DOHH2 (cell line): ENCODE measurements around the gene PKD1.

Experiments used
- H3F3A ChIP-seq: fragments of 200-600 bp; sonication (generic), shearing (Covaris generic); 2 replicates; pipeline ENCODE4 v1.6.0; 2016; ENCODE audit warnings: antibody characterized with exemption, mild to moderate bottlenecking; ENCODE audit not compliant: control insufficient read depth, insufficient read depth
- H3K27ac ChIP-seq: fragments of 200-600 bp; sonication (generic); 2 replicates; pipeline ENCODE4 v1.5.1; 2014; ENCODE audit warnings: low read depth, mild to moderate bottlenecking, low read length, moderate library complexity
- H3K27me3 ChIP-seq: fragments of 200-600 bp; sonication (generic); 2 replicates; pipeline ENCODE4 v1.6.1; 2014; ENCODE audit warnings: mild to moderate bottlenecking, low read length, mixed read lengths; ENCODE audit not compliant: control insufficient read depth
- H3K36me3 ChIP-seq: fragments of 200-600 bp; sonication (generic); 2 replicates; pipeline ENCODE4 v1.6.1; 2014; ENCODE audit warnings: mild to moderate bottlenecking, low read length, moderate library complexity, mixed read lengths; ENCODE audit not compliant: control insufficient read depth
- H3K4me1 ChIP-seq: fragments of 200-600 bp; sonication (generic); 2 replicates; pipeline ENCODE4 v1.6.1; 2014; ENCODE audit warnings: mild to moderate bottlenecking, low read length, mixed read lengths; ENCODE audit not compliant: control insufficient read depth
- H3K4me2 ChIP-seq: fragments of 200-600 bp; sonication (generic); 2 replicates; pipeline ENCODE4 v1.6.0; 2014; ENCODE audit warnings: mild to moderate bottlenecking, low read length, moderate library complexity
- H3K4me3 ChIP-seq: fragments of 200-600 bp; sonication (generic); 2 replicates; pipeline ENCODE4 v1.5.1; 2014; ENCODE audit warnings: mild to moderate bottlenecking, low read length, mixed read lengths
- H3K79me2 ChIP-seq: fragments of 200-600 bp; sonication (generic); 2 replicates; pipeline ENCODE4 v1.6.1; 2014; ENCODE audit warnings: mild to moderate bottlenecking, low read length, mixed read lengths; ENCODE audit not compliant: control insufficient read depth
- H3K9me2 ChIP-seq: fragments of 200-600 bp; sonication (generic); replicated peaks from 2 replicates; pipeline ENCODE4 v1.6.1; 2014; ENCODE audit warnings: mild to moderate bottlenecking, low read length, mixed read lengths; ENCODE audit not compliant: control insufficient read depth
- H3K9me3 ChIP-seq: fragments of 200-600 bp; sonication (generic); 2 replicates; pipeline ENCODE4 v1.6.1; 2014; ENCODE audit warnings: antibody characterized with exemption, low read length, mixed read lengths; ENCODE audit not compliant: control insufficient read depth, insufficient read depth
- H4K20me1 ChIP-seq: fragments of 200-600 bp; sonication (generic); 2 replicates; pipeline ENCODE4 v1.6.0; 2014; ENCODE audit warnings: low read depth, mild to moderate bottlenecking, antibody characterized with exemption, low read length, moderate library complexity; ENCODE audit not compliant: control insufficient read depth, insufficient read depth
- EZH2phosphoT487 ChIP-seq: fragments of 200-600 bp; sonication (generic); IDR thresholded peaks from 2 replicates; pipeline ENCODE4 v1.6.1; 2017; ENCODE audit warnings: borderline replicate concordance, mild to moderate bottlenecking, antibody characterized with exemption, low read length, moderate library complexity, mixed read lengths
- TF ChIP-seq, protein P1 (sequence below): fragments of 200-600 bp; sonication (generic); IDR thresholded peaks from one replicate; pipeline ENCODE4 v1.5.1; 2014; ENCODE audit warnings: antibody characterized with exemption, mild to moderate bottlenecking, low read depth, low read length; ENCODE audit not compliant: poor library complexity, severe bottlenecking

PKD1 gene

GRCh38 chr16:2042986-2043666 is 92.6 kb downstream of the PKD1 start:
- no peaks in the 10 kb centered on the region for H3K9me2 ChIP-seq
- peaks cover 16% of the 10 kb centered on the region for H3K79me2 ChIP-seq
- no peaks in the 10 kb centered on the region for H3K27me3 ChIP-seq
- no peak overlapping the region for H3K27ac ChIP-seq
- peaks cover 20% of the 10 kb centered on the region for H3K4me1 ChIP-seq
- H3K4me3 ChIP-seq = no peak overlapping the region
- H4K20me1 ChIP-seq = no peaks in the 10 kb centered on the region
- TF ChIP-seq EZH2phosphoT487 = no peak
- TF ChIP-seq, protein P1, sequence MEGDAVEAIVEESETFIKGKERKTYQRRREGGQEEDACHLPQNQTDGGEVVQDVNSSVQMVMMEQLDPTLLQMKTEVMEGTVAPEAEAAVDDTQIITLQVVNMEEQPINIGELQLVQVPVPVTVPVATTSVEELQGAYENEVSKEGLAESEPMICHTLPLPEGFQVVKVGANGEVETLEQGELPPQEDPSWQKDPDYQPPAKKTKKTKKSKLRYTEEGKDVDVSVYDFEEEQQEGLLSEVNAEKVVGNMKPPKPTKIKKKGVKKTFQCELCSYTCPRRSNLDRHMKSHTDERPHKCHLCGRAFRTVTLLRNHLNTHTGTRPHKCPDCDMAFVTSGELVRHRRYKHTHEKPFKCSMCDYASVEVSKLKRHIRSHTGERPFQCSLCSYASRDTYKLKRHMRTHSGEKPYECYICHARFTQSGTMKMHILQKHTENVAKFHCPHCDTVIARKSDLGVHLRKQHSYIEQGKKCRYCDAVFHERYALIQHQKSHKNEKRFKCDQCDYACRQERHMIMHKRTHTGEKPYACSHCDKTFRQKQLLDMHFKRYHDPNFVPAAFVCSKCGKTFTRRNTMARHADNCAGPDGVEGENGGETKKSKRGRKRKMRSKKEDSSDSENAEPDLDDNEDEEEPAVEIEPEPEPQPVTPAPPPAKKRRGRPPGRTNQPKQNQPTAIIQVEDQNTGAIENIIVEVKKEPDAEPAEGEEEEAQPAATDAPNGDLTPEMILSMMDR = no peak
- no peaks in the 10 kb centered on the region for H3K9me3 ChIP-seq
- no peaks in the 10 kb centered on the region for H3F3A ChIP-seq
- no peak overlapping the region for H3K4me2 ChIP-seq
- peaks cover 10% of the 10 kb centered on the region for H3K36me3 ChIP-seq

GRCh38 chr16:2042171-2042985 is 93.3 kb downstream of the PKD1 start:
- Histone ChIP-seq H3K36me3 (peaks cover 10% of the 10 kb centered on the region), H3K9me2 (no peaks in the 10 kb centered on the region), H3F3A (no peaks in the 10 kb centered on the region), H3K79me2 (peaks cover 14% of the 10 kb centered on the region), H3K4me1 (peaks cover 20% of the 10 kb centered on the region), H3K27me3 (no peaks in the 10 kb centered on the region), H3K4me3 (no peak overlapping the region), H4K20me1 (no peaks in the 10 kb centered on the region), H3K9me3 (no peaks in the 10 kb centered on the region), H3K27ac (no peak overlapping the region), H3K4me2 (no peak overlapping the region)
- TF ChIP-seq, protein P1 = no peak
- no peak for TF ChIP-seq EZH2phosphoT487

DNA sequence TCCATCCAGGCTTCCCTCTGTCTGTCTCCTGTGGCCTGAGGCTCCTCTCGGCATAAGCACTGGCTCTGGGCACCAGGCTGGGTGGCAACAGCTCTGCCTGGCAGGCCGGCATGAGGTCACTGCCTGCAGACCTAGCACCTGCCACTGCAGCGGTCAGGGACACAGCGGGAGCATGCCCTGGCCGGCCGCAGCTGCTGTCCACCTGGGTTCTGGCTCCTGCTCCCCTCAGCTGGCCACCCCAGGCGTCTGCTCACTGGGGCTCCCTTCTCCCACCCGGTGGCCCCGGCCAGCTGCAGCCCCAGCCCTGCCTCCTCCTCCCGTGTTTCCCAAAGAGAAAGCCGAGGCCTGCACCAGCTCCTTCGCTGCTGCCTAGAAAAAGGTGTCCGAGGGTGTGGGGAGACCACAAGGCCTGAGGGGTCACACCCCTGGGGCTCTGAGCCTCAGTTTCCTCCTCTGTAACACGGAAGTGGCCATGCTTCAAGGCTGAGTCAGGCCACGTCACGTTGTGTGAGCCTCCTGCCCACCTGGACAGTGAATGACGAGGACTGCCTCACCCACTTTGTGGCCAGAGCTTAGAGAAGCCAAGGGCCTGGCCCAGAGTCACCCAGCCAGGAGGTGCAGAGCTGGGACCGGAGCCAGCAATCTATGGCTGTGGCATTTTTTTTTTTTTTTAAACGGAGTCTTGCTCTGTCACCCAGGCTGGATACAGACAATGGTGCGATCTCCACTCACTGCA is 94.7 kb downstream of the PKD1 start:
- no peak overlapping the region for H3K4me2 ChIP-seq
- H3F3A ChIP-seq = no peaks in the 10 kb centered on the region
- no peaks in the 10 kb centered on the region for H3K9me3 ChIP-seq
- H3K9me2 ChIP-seq = no peaks in the 10 kb centered on the region
- peaks cover 10% of the 10 kb centered on the region; the same call in 1 of the 2 replicates for H3K4me1 ChIP-seq
- no peak overlapping the region for H3K4me3 ChIP-seq
- peaks cover 10% of the 10 kb centered on the region for H3K36me3 ChIP-seq
- no peaks in the 10 kb centered on the region for H3K27me3 ChIP-seq
- peaks cover under 1% of the 10 kb centered on the region for H3K79me2 ChIP-seq
- no peaks in the 10 kb centered on the region for H4K20me1 ChIP-seq
- TF ChIP-seq EZH2phosphoT487 = no peak
- TF ChIP-seq, protein P1 = no peak
- no peak overlapping the region for H3K27ac ChIP-seq
